ENCODE data around the gene IFNA8.
"Not testable (repeated sequence)": the region's sequence is repeated elsewhere in the genome, so short reads cannot be mapped to it uniquely, and the experiment has no call there.

The IFNA8 gene

DNA sequence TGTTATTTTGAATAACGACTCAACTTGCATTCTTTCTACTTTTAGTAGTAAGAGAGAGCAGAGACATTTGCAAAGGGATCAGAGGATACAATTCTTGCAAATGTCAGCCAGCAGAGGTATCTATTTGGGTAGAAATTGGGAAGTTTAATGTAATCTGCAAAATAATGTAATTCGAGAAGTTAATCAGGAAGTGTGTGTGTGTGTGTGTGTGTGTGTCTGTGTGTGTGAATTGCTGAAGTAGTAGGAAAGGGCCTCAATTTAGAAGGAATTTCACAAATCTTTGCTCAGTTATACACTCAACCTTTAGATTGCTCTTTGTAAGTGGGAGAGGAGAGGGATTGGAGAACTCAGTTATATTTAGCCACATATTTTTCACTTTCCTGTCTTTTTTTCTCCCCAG, 20.3 kb downstream of the IFNA8 start:
- DNase-seq: no peak

DNA sequence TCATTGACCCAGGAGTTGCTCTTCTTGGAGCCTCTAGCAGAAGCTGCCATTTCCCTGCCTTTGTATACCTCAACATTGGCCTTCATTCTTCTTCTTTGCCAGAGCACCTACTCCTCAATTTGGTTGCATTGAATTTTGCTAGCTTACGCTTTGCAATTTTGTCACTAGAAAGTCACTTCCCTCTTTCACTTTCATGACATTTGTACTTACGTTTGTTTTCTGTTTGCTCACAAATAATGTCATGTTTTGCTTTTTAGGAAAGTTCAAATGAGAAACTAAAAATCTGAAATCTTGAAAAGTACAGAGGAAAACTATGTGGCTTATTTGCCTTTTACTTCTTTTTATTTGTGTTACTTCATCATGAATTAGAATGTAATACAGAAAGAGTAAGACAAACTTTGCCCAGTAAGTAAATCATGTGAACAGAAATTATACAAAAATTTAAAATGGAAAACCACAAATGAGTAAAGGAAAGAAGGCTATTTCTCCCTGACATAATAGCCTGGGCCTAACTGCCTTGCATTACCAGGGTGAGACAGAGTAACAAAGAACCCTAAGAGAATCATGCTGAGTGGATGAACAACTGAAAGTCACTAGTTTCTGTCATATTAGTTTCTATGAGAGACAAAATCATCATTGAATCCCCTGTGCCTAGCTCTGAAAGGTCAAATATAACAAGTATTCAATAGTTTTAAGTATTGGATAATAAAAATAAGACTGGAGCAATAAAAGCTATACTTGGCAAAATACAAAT, 23.9 kb downstream of the IFNA8 start:
- no peak for DNase-seq

DNA sequence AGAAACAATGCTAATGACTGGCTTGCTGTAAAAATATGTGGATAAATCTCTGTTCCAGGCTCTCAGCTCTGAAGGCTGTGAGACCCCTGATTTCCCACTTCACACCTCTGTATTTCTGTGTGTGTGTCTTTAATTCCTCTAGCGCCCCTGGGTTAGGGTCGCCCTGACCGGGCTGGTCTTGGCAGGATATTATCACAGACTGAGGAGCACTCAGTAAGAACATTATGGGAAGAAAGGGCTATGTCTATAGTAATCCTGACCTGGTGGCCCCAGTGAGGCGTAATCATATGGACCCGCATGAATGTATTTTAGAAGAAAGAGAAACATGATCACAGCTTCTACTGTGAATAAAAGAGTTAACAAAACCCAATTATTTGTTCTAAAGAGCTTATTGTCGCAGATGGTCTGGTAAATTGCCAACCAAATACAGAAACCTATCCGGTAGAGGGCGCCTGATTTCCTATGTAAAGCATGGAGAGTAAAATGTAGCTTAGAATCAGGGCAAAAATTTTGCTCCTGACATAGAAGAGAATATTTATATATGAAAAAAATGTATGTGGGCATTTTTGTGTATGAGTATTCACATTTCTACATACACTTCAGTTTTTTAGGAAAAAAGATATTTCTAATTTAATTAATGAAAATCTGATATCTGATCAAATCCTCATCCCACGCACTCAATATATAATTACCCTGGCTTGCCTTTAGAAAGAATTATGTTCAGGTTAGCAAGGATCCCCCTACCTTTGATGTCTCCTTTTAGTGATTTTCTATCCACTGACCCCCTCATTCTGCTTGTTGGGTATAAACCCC, 25.5 kb downstream of the IFNA8 start:
- peak; percentile 58 for DNase-seq

DNA sequence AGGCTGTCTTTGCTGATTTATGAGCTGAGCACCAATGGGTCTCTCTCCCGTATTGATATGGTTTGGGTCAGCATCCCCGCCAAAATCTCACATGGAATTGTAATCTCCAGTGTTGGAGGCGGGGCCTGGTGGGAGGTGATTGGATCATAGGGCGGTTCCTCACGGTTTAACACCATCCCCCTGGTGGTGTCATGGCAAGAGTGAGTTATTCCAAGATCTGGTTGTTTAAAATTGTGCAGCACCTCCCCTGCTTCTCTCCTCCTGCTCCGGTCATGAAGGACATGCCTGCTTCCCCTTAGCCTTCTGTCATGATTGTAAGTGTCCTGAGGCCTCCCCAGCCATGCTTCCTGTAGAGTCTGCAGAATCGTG, 26.1 kb downstream of the IFNA8 start:
- DNase-seq: not testable (repeated sequence)

DNA sequence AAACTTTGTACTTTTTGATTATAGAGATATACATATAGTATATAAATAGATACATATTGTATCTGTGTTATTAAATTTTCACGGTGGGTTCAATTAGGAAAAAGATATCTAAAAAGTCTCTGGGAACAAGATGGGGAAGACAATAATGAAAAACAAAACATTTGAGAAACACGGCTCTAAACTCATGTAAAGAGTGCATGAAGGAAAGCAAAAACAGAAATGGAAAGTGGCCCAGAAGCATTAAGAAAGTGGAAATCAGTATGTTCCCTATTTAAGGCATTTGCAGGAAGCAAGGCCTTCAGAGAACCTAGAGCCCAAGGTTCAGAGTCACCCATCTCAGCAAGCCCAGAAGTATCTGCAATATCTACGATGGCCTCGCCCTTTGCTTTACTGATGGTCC, 31.2 kb downstream of the IFNA8 start, which contains the start of gene IFNA1:
TSS of gene IFNA1 (plus strand) at position 301 of the 400 bp plus-strand sequence. CDS start at position 370, 69 bp downstream.
- DNase-seq: no peak

DNA sequence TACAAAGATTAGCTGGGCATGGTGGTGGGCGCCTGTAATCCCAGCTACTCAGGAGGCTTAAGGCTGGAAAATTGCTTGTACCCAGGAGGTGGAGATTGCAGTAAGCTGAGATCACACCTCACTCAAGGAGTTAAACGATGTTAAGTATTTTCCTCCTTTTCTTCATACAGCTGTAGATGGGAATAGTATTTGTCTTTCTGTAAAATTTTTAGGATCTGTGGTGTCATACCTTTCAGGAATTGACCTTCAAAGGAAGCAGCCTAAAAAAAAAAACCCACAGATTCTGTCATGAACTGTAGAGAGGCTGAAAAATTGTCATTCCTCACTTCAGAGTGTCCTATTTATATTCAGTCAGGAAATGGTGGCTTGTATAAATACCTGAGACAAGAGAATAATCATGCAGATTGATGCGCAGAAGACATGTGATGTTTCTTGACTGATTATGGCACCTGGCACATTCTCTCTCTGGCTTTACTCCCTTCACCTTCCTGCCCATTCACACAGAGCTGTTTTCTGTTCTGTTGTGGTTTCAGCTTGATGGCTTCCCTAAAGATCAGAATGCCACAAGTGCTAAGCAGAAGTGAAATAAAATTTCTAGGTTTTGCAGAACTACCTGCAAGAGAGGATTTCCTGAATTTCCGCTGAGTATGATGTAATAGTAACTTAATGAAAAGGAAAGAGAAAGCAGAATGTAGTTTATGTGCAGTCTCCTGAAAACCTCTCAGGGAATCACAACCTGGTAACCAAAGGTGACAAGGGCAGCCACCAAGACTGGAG, 35.1 kb downstream of the IFNA8 start:
- DNase-seq: peak; percentile 66

DNA sequence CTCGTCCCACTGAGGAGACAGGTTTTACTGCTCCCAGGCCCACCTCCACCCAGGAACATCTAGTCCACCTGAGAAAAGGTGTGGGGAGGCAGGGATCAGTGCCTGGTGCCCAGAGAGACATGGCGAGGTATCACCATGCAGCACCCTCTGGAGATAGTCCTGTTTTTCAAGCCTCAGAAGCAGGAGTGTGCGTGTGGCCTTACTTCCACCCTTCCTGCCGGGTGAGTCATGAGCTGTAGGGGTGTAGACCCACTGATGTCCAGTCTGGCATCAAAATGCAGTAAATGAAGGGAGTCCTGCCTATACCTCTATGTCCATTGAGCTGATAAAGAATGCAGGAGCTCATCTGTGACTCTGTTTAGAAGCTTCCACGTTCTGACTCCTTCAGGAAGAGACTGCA, 40.4 kb downstream of the IFNA8 start:
- not testable (repeated sequence) for DNase-seq

DNA sequence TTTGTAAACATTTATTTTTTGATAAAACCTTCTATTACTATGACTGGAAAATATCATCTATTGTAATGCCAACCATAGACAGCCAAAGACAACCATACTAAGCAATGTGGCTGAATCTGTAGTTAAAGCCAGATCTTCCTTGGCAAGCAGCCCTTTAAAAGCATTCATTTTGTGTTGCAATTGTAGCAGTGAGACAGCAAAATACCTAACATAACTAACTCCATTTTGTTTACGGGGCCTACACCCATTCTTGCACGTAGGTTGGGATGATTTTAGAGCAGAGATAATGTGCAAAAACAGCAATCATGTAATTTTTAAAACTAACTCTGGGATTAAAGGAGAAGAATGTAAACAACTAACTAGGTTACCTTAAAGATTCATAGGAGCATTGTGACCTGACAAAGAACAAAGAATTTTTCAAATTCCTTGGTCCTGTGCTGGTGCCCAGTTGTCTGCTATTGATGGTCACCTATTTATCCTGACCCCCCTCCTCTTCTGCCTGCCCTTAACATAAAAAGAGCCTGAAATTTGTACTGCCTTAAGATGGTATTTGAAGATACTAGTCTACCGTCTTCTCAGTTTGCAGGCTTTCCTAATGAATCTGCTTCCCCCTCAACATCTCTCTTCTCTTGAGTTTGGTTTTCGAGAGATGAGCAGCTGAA, 41.9 kb downstream of the IFNA8 start:
- DNase-seq: no peak

DNA sequence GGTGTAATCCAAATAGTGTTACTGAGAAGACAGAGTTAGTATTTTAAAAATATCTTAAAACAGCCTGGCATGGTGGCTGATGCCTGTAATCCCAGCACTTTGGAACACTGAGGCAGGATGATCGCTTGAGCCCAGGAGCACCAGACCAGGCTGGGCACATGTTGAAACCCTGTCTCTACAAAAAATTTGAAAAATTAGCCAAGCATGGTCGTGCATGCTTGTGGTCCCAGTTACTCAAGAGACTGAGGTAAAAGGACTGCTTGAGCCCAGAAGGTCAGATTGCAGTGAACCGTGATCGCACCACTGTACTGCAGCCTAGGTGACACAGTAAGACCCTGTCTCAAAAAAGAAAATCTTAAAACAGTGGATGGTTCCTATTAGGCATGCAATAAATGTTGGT, 43.8 kb downstream of the IFNA8 start:
- DNase-seq: no peak

DNA sequence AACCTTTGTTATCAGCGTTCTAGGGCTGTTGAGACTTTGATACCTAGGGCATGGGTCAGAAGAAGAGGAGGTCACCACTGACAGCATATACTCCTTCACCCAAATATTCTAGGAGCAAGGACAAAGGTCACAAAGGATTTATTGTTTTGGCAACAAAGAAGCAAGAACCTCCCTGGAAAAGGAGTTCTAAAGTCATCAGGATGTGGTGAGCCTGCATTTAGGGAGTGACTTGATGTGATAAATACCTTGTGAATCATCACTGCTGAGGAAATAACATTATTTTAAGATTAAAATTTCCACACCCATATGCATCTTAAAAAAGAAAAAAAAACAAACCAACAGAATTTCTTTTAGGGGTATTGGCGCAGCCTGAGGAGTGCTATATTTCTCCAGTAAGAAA, 45.2 kb downstream of the IFNA8 start:
- DNase-seq: no peak

DNA sequence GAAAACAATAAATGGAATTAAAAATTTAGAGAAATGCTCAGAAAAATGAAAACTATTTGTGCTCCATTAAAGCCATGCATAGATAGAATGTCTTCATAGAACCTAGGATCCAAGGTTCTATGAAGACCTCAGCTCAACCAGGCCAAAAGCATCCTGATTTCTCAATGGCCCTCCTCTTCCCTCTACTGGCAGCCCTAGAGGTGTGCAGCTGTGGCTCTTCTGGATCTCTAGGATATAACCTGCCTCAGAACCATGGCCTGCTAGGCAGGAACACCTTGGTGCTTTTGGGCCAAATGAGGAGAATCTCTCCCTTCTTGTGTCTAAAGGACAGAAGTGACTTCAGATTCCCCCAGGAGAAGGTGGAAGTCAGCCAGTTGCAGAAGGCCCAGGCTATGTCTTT, 46.4 kb downstream of the IFNA8 start:
- DNase-seq: peak; percentile 42

Measured in CD4-positive, alpha-beta T cell treated with Interleukin-21 for 1 hour (primary cell).